ENCODE measurements around the gene ZG16. TPM values are rescaled to one million over a fixed set of nuclear protein-coding genes. Genes with fewer than 3 reads are reported as not detected.

ZG16 gene
- total RNA-seq, 1 donor from 2014 or later: not detected

GRCh38 chr16:29761882-29762281 lies 16.2 kb upstream of the ZG16 start:
- ChIA-PET POLR2A (no interaction called here), CTCF (no interaction called here)
- no peak for DNase-seq
- no peak for ATAC-seq (ENCODE audit: low read depth)
- no peak for TF ChIP-seq CTCF (IDR thresholded peaks at IDR 0.05)
- H3K27ac Mint-ChIP-seq: no peak overlapping the region
- H3K36me3 Mint-ChIP-seq (ENCODE audit: low read depth): no peaks in the 10 kb centered on the region
- H3K9me3 Mint-ChIP-seq: no peaks in the 10 kb centered on the region
- intact Hi-C loops (cut with micrococcal nuclease): no loop called here
- H3K27me3 Mint-ChIP-seq: no peaks in the 10 kb centered on the region
- no peak overlapping the region for H3K4me3 Mint-ChIP-seq
- peaks cover 7% of the 10 kb centered on the region for H3K4me1 Mint-ChIP-seq

GRCh38 chr16:29763326-29763725 lies 14.7 kb upstream of the ZG16 start:
- H3K4me3 Mint-ChIP-seq: no peak overlapping the region

GRCh38 chr16:29765167-29766032 lies 12.7 kb upstream of the ZG16 start:
- H3K27me3 Mint-ChIP-seq: no peaks in the 10 kb centered on the region
- H3K4me1 Mint-ChIP-seq: no peaks in the 10 kb centered on the region
- intact Hi-C loops (cut with micrococcal nuclease): no loop called here
- H3K27ac Mint-ChIP-seq: no peak overlapping the region
- no peak for DNase-seq
- no peaks in the 10 kb centered on the region for H3K9me3 Mint-ChIP-seq
- CTCF ChIA-PET: no interaction called here
- no peaks in the 10 kb centered on the region for H3K36me3 Mint-ChIP-seq (ENCODE audit: low read depth)
- no peak for ATAC-seq (ENCODE audit: low read depth)
- H3K4me3 Mint-ChIP-seq: no peak overlapping the region
- TF ChIP-seq CTCF (IDR thresholded peaks at IDR 0.05): no peak
- POLR2A ChIA-PET: interaction anchor here (0.7 to 1.0 kb wide), 2 partner anchors 14 to 152 kb away, joined by 3 to 10 read pairs; no protein-coding TSS in a partner anchor

More at GRCh38 chr16:29763326-29763725, 14.7 kb upstream of the ZG16 start:
- no peak overlapping the region for H3K27ac Mint-ChIP-seq
- ChIA-PET CTCF (interaction anchor here (0.6 kb wide), 1 partner anchor 9 kb away, joined by 3 read pairs; no protein-coding TSS in a partner anchor), POLR2A (no interaction called here)
- DNase-seq (no peak), ATAC-seq (ENCODE audit: low read depth) (no peak)
- intact Hi-C loops (cut with micrococcal nuclease): no loop called here
- peaks cover 1% of the 10 kb centered on the region for H3K4me1 Mint-ChIP-seq
- H3K36me3 Mint-ChIP-seq (ENCODE audit: low read depth): no peaks in the 10 kb centered on the region
- no peaks in the 10 kb centered on the region for H3K9me3 Mint-ChIP-seq
- H3K27me3 Mint-ChIP-seq: no peaks in the 10 kb centered on the region
- no peak for TF ChIP-seq CTCF (IDR thresholded peaks at IDR 0.05)

GRCh38 chr16:29766571-29766970 lies 11.5 kb upstream of the ZG16 start:
- H3K4me3 Mint-ChIP-seq: no peak overlapping the region
- intact Hi-C loops (cut with micrococcal nuclease): no loop called here
- no peaks in the 10 kb centered on the region for H3K36me3 Mint-ChIP-seq (ENCODE audit: low read depth)
- ATAC-seq (ENCODE audit: low read depth) (no peak), DNase-seq (no peak)
- no peaks in the 10 kb centered on the region for H3K9me3 Mint-ChIP-seq
- CTCF ChIA-PET: no interaction called here
- H3K4me1 Mint-ChIP-seq: no peaks in the 10 kb centered on the region
- H3K27me3 Mint-ChIP-seq: no peaks in the 10 kb centered on the region
- no peak overlapping the region for H3K27ac Mint-ChIP-seq
- no peak for TF ChIP-seq CTCF (IDR thresholded peaks at IDR 0.05)
- POLR2A ChIA-PET: interaction anchor here (0.7 kb wide), 1 partner anchor 51 kb away, joined by 4 read pairs; no protein-coding TSS in a partner anchor

- DNase-seq (no peak), ATAC-seq (ENCODE audit: low read depth) (no peak)
- no peaks in the 10 kb centered on the region for H3K9me3 Mint-ChIP-seq
- ChIA-PET CTCF (no interaction called here), POLR2A (interaction anchor here (0.7 kb wide), 1 partner anchor 50 kb away, joined by 4 read pairs; no protein-coding TSS in a partner anchor)
- H3K27ac Mint-ChIP-seq: no peak overlapping the region
- H3K36me3 Mint-ChIP-seq (ENCODE audit: low read depth): no peaks in the 10 kb centered on the region
- H3K27me3 Mint-ChIP-seq: no peaks in the 10 kb centered on the region
- no peak overlapping the region for H3K4me3 Mint-ChIP-seq
- TF ChIP-seq CTCF (IDR thresholded peaks at IDR 0.05): no peak
- intact Hi-C loops (cut with micrococcal nuclease): no loop called here
- no peaks in the 10 kb centered on the region for H3K4me1 Mint-ChIP-seq
These were observed 11.0 kb upstream of the ZG16 start for GRCh38 chr16:29767062-29767461.
